Measurements from ENCODE around the gene KLHDC9. TPM values are rescaled to one million over a fixed set of nuclear protein-coding genes. Genes with fewer than 3 reads are reported as not detected.

KLHDC9 gene
- total RNA-seq, 8 experiments from 2014 or later: 1.5 to 38.5 (median 30.0) TPM; not detected in 1

- Histone ChIP-seq H3K4me1 (replicated peaks in 1 of 2) (no peaks in the 10 kb centered on the region), H3K4me3 (no peak overlapping the region), H3K27ac (no peak overlapping the region)
- in situ Hi-C loops (cut with MboI; ENCODE audit: low pct_unique_long_range_greater_than_20kb in 2 of 9, low sequenced_read_pairs in 9 of 9, unreplicated experiment in 9 of 9): loop anchor here in 1 of 9 experiments (25.0 kb wide), 1 partner anchor 104 kb away; no protein-coding TSS in a partner anchor
- ATAC-seq (replicated peaks in 6 of 8): no peak
- 76 to 96% (median 83%) methylated on average over 1 to 5 of the region's 5 CpGs; no CpG with 5 or more reads in 4 of the 10 experiments for WGBS, 10 experiments
These were observed 7.1 kb upstream of the KLHDC9 start for GRCh38 chr1:161091093-161091492.

- 66 to 100% (median 93%) methylated on average over 1 to 7 of the region's 7 CpGs; no CpG with 5 or more reads in 3 of the 10 experiments for WGBS, 10 experiments
- in situ Hi-C loops (cut with MboI; ENCODE audit: low pct_unique_long_range_greater_than_20kb in 2 of 9, low sequenced_read_pairs in 9 of 9, unreplicated experiment in 9 of 9): loop anchor here in 1 of 9 experiments (25.0 kb wide), 1 partner anchor 105 kb away; no protein-coding TSS in a partner anchor
- Histone ChIP-seq H3K4me3 (no peak overlapping the region), H3K4me1 (replicated peaks in 1 of 2) (no peaks in the 10 kb centered on the region), H3K27ac (no peak overlapping the region)
- ATAC-seq (replicated peaks in 6 of 8): no peak
These were observed 6.2 kb upstream of the KLHDC9 start for GRCh38 chr1:161091796-161092507.

- H3K27ac ChIP-seq: no peak overlapping the region
- in situ Hi-C loops (cut with MboI; ENCODE audit: low pct_unique_long_range_greater_than_20kb in 2 of 9, low sequenced_read_pairs in 9 of 9, unreplicated experiment in 9 of 9): loop anchor here in 1 of 9 experiments (25.0 kb wide), 1 partner anchor 105 kb away; no protein-coding TSS in a partner anchor
- ATAC-seq (replicated peaks in 6 of 8): no peak
These were observed 5.5 kb upstream of the KLHDC9 start for GRCh38 chr1:161092621-161093028.

GRCh38 chr1:161094481-161094880, 3.7 kb upstream of the KLHDC9 start:
- no peak for ATAC-seq (replicated peaks in 6 of 8)
- no peak overlapping the region for H3K27ac ChIP-seq
- no peak overlapping the region for H3K4me3 ChIP-seq
- H3K4me1 ChIP-seq (replicated peaks in 1 of 2): peaks cover 2 to 9% of the 10 kb centered on the region in 2 donors
- 73 to 100% (median 91%) methylated on average over 1 to 14 of the region's 14 CpGs for WGBS, 10 experiments
- in situ Hi-C loops (cut with MboI; ENCODE audit: low pct_unique_long_range_greater_than_20kb in 2 of 9, low sequenced_read_pairs in 9 of 9, unreplicated experiment in 9 of 9): loop anchor here in 1 of 9 experiments (25.0 kb wide), 1 partner anchor 107 kb away; no protein-coding TSS in a partner anchor

More at GRCh38 chr1:161092621-161093028, 5.5 kb upstream of the KLHDC9 start:
- WGBS, 10 experiments: 72 to 100% (median 79%) methylated on average over 1 to 3 of the region's 3 CpGs; no CpG with 5 or more reads in 7 of the 10 experiments
- Histone ChIP-seq H3K4me1 (replicated peaks in 1 of 2) (peaks cover 2 to 5% of the 10 kb centered on the region in 2 donors), H3K4me3 (no peak overlapping the region)

- in situ Hi-C loops (cut with MboI; ENCODE audit: low pct_unique_long_range_greater_than_20kb in 2 of 9, low sequenced_read_pairs in 9 of 9, unreplicated experiment in 9 of 9): loop anchor here in 1 of 9 experiments (25.0 kb wide), 1 partner anchor 108 kb away; no protein-coding TSS in a partner anchor
- no peak for ATAC-seq (replicated peaks in 6 of 8)
- Histone ChIP-seq H3K27ac (no peak overlapping the region), H3K4me1 (replicated peaks in 1 of 2) (peaks cover 2 to 9% of the 10 kb centered on the region in 2 donors), H3K4me3 (no peak overlapping the region)
- 90 to 100% (median 95%) methylated on average over 1 to 6 of the region's 6 CpGs for WGBS, 10 experiments
These were observed 2.9 kb upstream of the KLHDC9 start for GRCh38 chr1:161095230-161095629.

- ATAC-seq (replicated peaks in 6 of 8): no peak
- WGBS, 10 experiments: 80 to 100% (median 100%) methylated on average over 1 to 2 of the region's 2 CpGs; no CpG with 5 or more reads in 2 of the 10 experiments
- in situ Hi-C loops (cut with MboI; ENCODE audit: low pct_unique_long_range_greater_than_20kb in 2 of 9, low sequenced_read_pairs in 9 of 9, unreplicated experiment in 9 of 9): loop anchor here in 1 of 9 experiments (25.0 kb wide), 1 partner anchor 109 kb away; no protein-coding TSS in a partner anchor
These were observed 2.1 kb upstream of the KLHDC9 start for GRCh38 chr1:161096015-161096414.

GRCh38 chr1:161096530-161096929, 1.6 kb upstream of the KLHDC9 start:
- 0 to 100% (median 68%) methylated on average over 1 of the region's 1 CpG; no CpG with 5 or more reads in 2 of the 10 experiments for WGBS, 10 experiments
- ATAC-seq (replicated peaks in 6 of 8): peak in 3 of 8 experiments; percentile 28 to 76 (median 62)
- no peak overlapping the region for H3K27ac ChIP-seq
- no peak overlapping the region for H3K4me3 ChIP-seq
- peaks cover 2 to 9% of the 10 kb centered on the region in 2 donors for H3K4me1 ChIP-seq (replicated peaks in 1 of 2)
- in situ Hi-C loops (cut with MboI; ENCODE audit: low pct_unique_long_range_greater_than_20kb in 2 of 9, low sequenced_read_pairs in 9 of 9, unreplicated experiment in 9 of 9): loop anchor here in 1 of 9 experiments (25.0 kb wide), 1 partner anchor 109 kb away; no protein-coding TSS in a partner anchor

More at GRCh38 chr1:161096015-161096414, 2.1 kb upstream of the KLHDC9 start:
- Histone ChIP-seq H3K4me1 (replicated peaks in 1 of 2) (peaks cover 2 to 9% of the 10 kb centered on the region in 2 donors), H3K27ac (no peak overlapping the region), H3K4me3 (no peak overlapping the region)

- 80 to 100% (median 90%) methylated on average over 1 to 7 of the region's 9 CpGs; no CpG with 5 or more reads in 1 of the 10 experiments for WGBS, 10 experiments
- peaks cover 2 to 9% of the 10 kb centered on the region in 2 donors for H3K4me1 ChIP-seq (replicated peaks in 1 of 2)
- H3K27ac ChIP-seq: no peak overlapping the region
- in situ Hi-C loops (cut with MboI; ENCODE audit: low pct_unique_long_range_greater_than_20kb in 2 of 9, low sequenced_read_pairs in 9 of 9, unreplicated experiment in 9 of 9): loop anchor here in 1 of 9 experiments (25.0 kb wide), 1 partner anchor 112 kb away; no protein-coding TSS in a partner anchor
- no peak for ATAC-seq (replicated peaks in 6 of 8)
- peak overlapping the region; percentile 60 to 72 (median 71) for H3K4me3 ChIP-seq
These were observed 1.1 kb downstream of the KLHDC9 start for GRCh38 chr1:161099090-161099802.

- WGBS, 10 experiments: 0 to 100% (median 89%) methylated on average over 1 to 2 of the region's 2 CpGs; no CpG with 5 or more reads in 3 of the 10 experiments
- in situ Hi-C loops (cut with MboI; ENCODE audit: low pct_unique_long_range_greater_than_20kb in 2 of 9, low sequenced_read_pairs in 9 of 9, unreplicated experiment in 9 of 9): no loop called here
- no peak overlapping the region for H3K4me3 ChIP-seq
- H3K4me1 ChIP-seq (replicated peaks in 1 of 2): peaks cover 2 to 9% of the 10 kb centered on the region in 2 donors
- H3K27ac ChIP-seq: no peak overlapping the region
- ATAC-seq (replicated peaks in 6 of 8): no peak
These were observed 2.4 kb downstream of the KLHDC9 start for GRCh38 chr1:161100556-161100955.

- 80 to 100% (median 100%) methylated on average over 1 of the region's 1 CpG for WGBS, 10 experiments
- H3K4me3 ChIP-seq: no peak overlapping the region
- H3K4me1 ChIP-seq (replicated peaks in 1 of 2): no peaks in the 10 kb centered on the region
- in situ Hi-C loops (cut with MboI; ENCODE audit: low pct_unique_long_range_greater_than_20kb in 2 of 9, low sequenced_read_pairs in 9 of 9, unreplicated experiment in 9 of 9): no loop called here
- no peak for ATAC-seq (replicated peaks in 6 of 8)
- no peak overlapping the region for H3K27ac ChIP-seq
These were observed 8.3 kb downstream of the KLHDC9 start for GRCh38 chr1:161106431-161106830.

- in situ Hi-C loops (cut with MboI; ENCODE audit: low pct_unique_long_range_greater_than_20kb in 2 of 9, low sequenced_read_pairs in 9 of 9, unreplicated experiment in 9 of 9): no loop called here
- 92 to 100% (median 100%) methylated on average over 1 to 3 of the region's 3 CpGs; no CpG with 5 or more reads in 3 of the 10 experiments for WGBS, 10 experiments
- no peak for ATAC-seq (replicated peaks in 6 of 8)
- Histone ChIP-seq H3K27ac (no peak overlapping the region), H3K4me1 (replicated peaks in 1 of 2) (peaks cover 2 to 4% of the 10 kb centered on the region in 2 donors), H3K4me3 (no peak overlapping the region)
These were observed 13.0 kb downstream of the KLHDC9 start for GRCh38 chr1:161111117-161111516.

GRCh38 chr1:161111527-161111926, 13.4 kb downstream of the KLHDC9 start:
- 72 to 100% (median 98%) methylated on average over 1 to 2 of the region's 2 CpGs; no CpG with 5 or more reads in 2 of the 10 experiments for WGBS, 10 experiments
- no peak for ATAC-seq (replicated peaks in 6 of 8)
- H3K4me3 ChIP-seq: no peak overlapping the region

More at GRCh38 chr1:161111527-161111926, 13.4 kb downstream of the KLHDC9 start:
- no peak overlapping the region for H3K27ac ChIP-seq
- in situ Hi-C loops (cut with MboI; ENCODE audit: low pct_unique_long_range_greater_than_20kb in 2 of 9, low sequenced_read_pairs in 9 of 9, unreplicated experiment in 9 of 9): no loop called here
- H3K4me1 ChIP-seq (replicated peaks in 1 of 2): peaks cover 6 to 8% of the 10 kb centered on the region in 2 donors

All from motor neuron (in vitro differentiated cells).